KOPT-K1 (cell line): Measurements from ENCODE around the gene METTL6.
"Not testable (repeated sequence)": the region's sequence is repeated elsewhere in the genome, so short reads cannot be mapped to it uniquely, and the experiment has no call there.

ENCODE experiments used
- H3K27ac ChIP-seq: fragments of 200-600 bp; sonication (generic); 2 replicates; pipeline ENCODE4 v1.5.1; 2016; ENCODE audit warnings: antibody characterized with exemption, mild to moderate bottlenecking, low read depth, low read length; ENCODE audit not compliant: poor library complexity, severe bottlenecking
- H3K36me3 ChIP-seq: fragments of 200-600 bp; sonication (generic); 2 replicates; pipeline ENCODE4 v1.5.1; 2017; ENCODE audit warnings: antibody characterized with exemption, mild to moderate bottlenecking, low read length, moderate library complexity; ENCODE audit not compliant: insufficient read depth
- H3K9me3 ChIP-seq: fragments of 200-600 bp; sonication (generic); 2 replicates; pipeline ENCODE4 v1.5.1; 2017; ENCODE audit warnings: antibody characterized with exemption, low read length, mild to moderate bottlenecking; ENCODE audit not compliant: insufficient read depth, poor library complexity, severe bottlenecking

METTL6 gene

DNA sequence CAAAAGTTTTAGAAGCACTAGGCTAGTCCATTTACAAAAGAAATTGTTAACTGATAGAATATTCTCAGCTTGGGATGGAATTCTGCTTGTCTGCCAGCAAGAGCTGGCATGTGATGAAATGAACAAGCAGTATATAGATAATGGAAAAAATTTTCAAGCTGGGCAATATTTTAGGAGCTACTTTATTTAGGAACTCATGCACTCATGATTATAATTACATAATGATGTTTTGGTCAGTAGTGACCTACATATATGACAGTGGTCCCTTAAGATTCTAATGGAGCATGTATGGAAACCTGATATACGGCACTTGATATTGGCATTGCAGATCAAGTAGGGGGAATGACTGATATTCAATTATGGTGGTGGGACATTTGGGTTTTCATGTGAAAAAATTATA is 6.2 kb upstream of the METTL6 start:
- Histone ChIP-seq H3K36me3 (peaks cover 90% of the 10 kb centered on the region), H3K9me3 (no peaks in the 10 kb centered on the region), H3K27ac (no peak overlapping the region)

GRCh38 chr3:15431256-15431837 is 4.0 kb upstream of the METTL6 start:
- no peaks in the 10 kb centered on the region for H3K9me3 ChIP-seq
- H3K27ac ChIP-seq: no peak overlapping the region
- peaks cover 68% of the 10 kb centered on the region for H3K36me3 ChIP-seq

- Histone ChIP-seq H3K9me3 (no peaks in the 10 kb centered on the region), H3K27ac (no peak overlapping the region), H3K36me3 (peaks cover 61% of the 10 kb centered on the region)
Observed at GRCh38 chr3:15430624-15431023, 3.3 kb upstream of the METTL6 start.

GRCh38 chr3:15429080-15429479 is 1.7 kb upstream of the METTL6 start:
- Histone ChIP-seq H3K36me3 (peaks cover 57% of the 10 kb centered on the region), H3K9me3 (no peaks in the 10 kb centered on the region), H3K27ac (no peak overlapping the region)

DNA sequence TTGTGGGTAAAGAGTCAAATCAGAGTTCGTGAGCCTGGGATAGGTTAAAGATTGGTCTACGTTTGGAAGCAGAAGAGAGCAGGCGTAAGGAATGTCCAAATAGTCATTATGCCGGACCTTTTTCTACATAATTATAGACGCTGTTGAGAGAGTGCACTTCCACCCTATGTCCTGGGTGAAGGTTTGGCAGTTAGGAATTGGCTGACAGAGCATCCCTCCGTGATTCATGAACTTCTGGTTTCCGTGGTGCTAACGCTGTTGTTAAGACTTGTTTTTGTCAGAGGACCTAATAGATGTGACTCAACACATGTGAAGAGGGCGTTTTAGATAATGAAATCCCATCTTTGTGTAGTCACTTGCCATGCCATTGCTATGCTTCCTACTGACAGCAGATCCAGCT is 1.2 kb upstream of the METTL6 start:
- Histone ChIP-seq H3K27ac (peak overlapping the region; percentile 69), H3K9me3 (no peaks in the 10 kb centered on the region), H3K36me3 (peaks cover 57% of the 10 kb centered on the region)

DNA sequence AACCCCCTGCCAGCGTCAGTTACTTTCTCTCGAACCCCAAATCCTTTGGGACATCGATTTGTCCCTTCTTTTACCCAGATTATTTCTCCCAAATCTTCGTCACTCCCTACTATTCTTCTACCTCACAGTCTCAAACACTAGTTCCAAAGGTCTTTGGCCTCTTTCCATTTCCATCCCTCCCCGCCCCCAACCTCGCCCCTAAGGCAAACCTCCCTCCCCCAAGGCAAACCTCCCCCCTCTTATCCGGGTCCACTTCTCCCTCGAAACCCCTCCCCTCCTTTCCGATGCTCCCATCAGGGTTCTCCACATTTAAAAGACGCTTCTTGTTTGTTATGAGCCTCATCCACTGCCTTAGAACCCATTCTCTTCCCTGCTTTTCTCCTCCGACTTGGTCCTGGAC is 637 bp upstream of the METTL6 start:
- peak overlapping the region; percentile 69 for H3K27ac ChIP-seq
- peaks cover 57% of the 10 kb centered on the region for H3K36me3 ChIP-seq
- H3K9me3 ChIP-seq: no peaks in the 10 kb centered on the region

DNA sequence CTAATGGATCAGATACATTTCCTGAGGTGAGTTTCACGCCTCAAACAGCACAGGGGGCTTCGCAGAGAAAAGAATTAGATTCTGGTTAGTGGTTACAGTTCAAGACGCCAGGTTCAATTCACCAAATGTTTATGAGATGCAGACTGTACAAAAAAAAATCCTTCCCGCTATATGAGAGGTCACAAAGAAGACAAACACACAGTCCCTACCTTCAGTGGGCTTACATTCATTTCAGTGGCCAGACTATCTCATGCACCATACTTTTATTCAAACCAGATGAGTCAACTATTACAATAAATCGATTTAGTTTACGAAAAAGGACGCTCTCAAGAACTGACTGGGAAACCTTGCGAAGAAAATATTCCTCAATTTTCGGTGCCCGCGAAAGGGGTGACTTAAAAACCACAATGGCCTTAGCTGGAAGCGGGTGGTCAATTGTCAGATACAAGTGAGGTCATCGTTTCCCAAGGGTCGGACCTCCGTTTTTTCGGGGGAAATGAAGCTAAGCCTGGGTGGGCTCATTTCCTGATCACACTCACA is 695 bp downstream of the METTL6 start:
- Histone ChIP-seq H3K36me3 (peaks cover 57% of the 10 kb centered on the region), H3K27ac (peak overlapping the region; percentile 69), H3K9me3 (no peaks in the 10 kb centered on the region)

DNA sequence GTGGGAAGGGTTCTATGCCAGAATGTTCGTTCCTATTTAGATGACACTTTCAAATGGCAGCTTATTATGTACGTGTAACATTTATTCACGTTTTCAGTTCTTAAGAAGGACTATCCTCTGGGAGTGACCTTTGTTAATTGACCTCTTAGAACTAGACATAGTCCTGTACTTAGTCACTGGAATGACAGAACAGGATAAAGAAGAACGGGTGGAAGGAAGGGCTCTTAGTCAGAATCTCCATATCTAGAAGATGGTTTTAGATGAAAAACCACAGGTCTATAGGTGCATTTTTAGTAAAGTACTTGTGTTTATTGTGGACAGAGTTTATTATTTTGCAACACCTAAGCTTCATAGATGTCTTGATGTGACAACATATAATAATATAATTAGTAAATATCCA is 6.5 kb downstream of the METTL6 start:
- peaks cover 89% of the 10 kb centered on the region for H3K36me3 ChIP-seq
- H3K27ac ChIP-seq: no peak overlapping the region
- no peaks in the 10 kb centered on the region for H3K9me3 ChIP-seq

GRCh38 chr3:15410966-15411365 is 16.4 kb downstream of the METTL6 start:
- not testable (repeated sequence) for H3K9me3 ChIP-seq, H3K27ac ChIP-seq
- H3K36me3 ChIP-seq: peaks cover 78% of the 10 kb centered on the region

DNA sequence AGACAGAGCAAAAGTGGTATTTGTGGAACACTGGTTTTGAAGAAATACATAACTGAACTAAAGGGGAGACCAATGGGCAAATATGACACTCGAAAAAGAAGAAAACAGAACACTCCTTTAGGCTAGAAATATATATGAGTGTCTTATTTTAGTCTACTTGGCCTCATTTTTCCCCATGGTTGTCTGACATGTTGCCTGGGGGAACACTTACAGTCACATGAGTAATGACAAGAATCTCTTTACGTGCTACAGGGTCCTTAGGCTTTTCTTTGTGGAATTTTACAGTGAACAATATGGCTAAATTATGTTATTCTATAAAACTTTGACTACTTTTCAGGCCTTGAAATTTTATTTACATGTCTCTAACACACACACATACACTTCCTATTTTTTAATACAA is 17.6 kb downstream of the METTL6 start:
- no peak overlapping the region for H3K27ac ChIP-seq
- H3K36me3 ChIP-seq: peaks cover 66% of the 10 kb centered on the region
- H3K9me3 ChIP-seq: no peaks in the 10 kb centered on the region

DNA sequence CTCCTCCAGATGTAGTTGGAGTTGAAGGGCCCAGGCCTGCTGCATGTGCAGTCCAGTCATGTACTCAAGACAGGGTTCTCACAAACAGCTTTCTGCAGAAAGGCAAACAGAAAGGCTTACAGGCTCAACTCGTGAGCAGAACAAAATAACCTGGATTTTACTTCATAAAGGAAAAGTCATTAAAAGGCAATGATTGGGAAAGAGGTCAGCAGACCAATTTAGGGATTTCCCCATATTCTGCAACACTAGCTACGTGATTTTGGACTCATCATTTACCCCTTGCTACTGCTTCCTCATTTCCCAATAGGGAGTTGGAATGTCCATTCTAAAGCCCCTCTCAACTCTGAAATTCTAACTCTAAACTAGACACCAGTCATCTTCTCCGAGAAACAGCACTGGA is 18.1 kb downstream of the METTL6 start:
- Histone ChIP-seq H3K9me3 (no peaks in the 10 kb centered on the region), H3K36me3 (peaks cover 60% of the 10 kb centered on the region), H3K27ac (no peak overlapping the region)

DNA sequence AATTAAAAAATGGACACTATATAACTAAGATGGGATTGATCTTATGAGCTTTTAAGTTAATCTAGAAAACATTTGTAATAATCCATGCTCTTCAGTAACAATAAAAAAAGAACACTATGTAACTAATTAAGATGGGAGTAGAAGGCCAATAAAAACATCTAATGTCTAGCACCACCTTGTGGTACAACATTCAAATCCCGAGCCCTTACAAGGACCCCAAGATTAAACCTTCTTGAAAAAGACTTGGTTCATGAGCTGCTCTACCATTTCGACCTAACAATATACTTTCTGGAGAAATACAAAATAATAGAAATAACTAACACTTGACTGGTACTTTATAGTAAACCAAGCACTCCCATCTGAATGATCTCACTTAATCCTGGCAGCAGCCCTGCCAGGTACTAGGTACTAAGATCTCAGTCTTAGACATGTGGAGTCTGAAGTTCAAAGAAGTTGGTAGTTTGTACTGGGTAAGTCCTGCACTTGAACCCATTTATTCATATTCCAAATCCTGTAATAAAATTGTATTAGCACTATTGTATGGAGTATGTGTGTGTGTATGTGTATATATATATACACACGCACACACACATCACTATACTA is 21.8 kb downstream of the METTL6 start:
- Histone ChIP-seq H3K36me3 (peaks cover 25% of the 10 kb centered on the region), H3K9me3 (no peaks in the 10 kb centered on the region), H3K27ac (no peak overlapping the region)

DNA sequence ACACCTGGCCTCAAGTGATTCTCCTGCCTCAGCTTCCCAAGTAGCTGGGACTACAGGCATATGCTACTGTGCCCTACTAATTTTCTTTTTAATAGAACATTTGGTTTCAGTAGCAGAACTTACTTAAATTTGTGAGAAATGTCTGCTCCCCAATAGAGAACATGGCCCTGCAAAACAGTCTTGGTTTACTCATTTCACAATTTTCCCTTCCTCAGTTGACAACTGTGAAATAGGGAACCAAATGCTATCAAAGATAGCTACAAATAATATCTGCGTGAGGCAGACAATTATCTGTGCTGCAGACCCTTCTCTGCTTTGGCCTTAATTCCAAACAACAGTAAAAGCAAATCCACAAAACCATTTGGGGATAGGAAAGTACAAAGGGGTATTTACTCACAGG is 22.6 kb downstream of the METTL6 start:
- H3K27ac ChIP-seq: no peak overlapping the region
- H3K36me3 ChIP-seq: peaks cover 18% of the 10 kb centered on the region
- H3K9me3 ChIP-seq: no peaks in the 10 kb centered on the region

GRCh38 chr3:15403965-15404364 is 23.4 kb downstream of the METTL6 start:
- H3K27ac ChIP-seq: no peak overlapping the region
- H3K36me3 ChIP-seq: peaks cover 10% of the 10 kb centered on the region

DNA sequence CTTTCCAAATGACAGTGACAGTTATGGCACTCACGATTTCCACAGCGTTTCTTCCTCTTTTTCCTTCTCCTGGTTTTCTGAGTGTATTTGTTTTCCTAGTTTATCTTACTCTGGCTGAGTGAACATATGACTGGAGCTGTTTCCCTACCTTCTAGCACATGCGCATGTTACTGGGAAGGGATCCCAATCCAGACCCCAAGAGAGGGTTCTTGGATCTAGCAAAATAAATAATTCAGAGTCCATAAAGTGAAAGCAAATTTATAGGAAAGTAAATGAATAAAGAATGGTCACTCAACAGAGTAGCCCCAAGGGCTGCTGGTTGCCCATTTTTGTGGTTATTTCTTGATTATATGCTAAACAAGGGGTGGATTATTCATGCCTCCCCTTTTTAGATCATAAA is 23.8 kb downstream of the METTL6 start:
- Histone ChIP-seq H3K36me3 (peaks cover 5% of the 10 kb centered on the region; the same call in 1 of the 2 replicates), H3K27ac (no peak overlapping the region), H3K9me3 (no peaks in the 10 kb centered on the region)

More at GRCh38 chr3:15403965-15404364, 23.4 kb downstream of the METTL6 start:
- no peaks in the 10 kb centered on the region for H3K9me3 ChIP-seq

- no peaks in the 10 kb centered on the region for H3K9me3 ChIP-seq
- H3K27ac ChIP-seq: no peak overlapping the region
- no peaks in the 10 kb centered on the region for H3K36me3 ChIP-seq
Observed at GRCh38 chr3:15401936-15402335, 25.4 kb downstream of the METTL6 start.
